Measurements from ENCODE around the gene ADM5.

Gene ADM5

DNA sequence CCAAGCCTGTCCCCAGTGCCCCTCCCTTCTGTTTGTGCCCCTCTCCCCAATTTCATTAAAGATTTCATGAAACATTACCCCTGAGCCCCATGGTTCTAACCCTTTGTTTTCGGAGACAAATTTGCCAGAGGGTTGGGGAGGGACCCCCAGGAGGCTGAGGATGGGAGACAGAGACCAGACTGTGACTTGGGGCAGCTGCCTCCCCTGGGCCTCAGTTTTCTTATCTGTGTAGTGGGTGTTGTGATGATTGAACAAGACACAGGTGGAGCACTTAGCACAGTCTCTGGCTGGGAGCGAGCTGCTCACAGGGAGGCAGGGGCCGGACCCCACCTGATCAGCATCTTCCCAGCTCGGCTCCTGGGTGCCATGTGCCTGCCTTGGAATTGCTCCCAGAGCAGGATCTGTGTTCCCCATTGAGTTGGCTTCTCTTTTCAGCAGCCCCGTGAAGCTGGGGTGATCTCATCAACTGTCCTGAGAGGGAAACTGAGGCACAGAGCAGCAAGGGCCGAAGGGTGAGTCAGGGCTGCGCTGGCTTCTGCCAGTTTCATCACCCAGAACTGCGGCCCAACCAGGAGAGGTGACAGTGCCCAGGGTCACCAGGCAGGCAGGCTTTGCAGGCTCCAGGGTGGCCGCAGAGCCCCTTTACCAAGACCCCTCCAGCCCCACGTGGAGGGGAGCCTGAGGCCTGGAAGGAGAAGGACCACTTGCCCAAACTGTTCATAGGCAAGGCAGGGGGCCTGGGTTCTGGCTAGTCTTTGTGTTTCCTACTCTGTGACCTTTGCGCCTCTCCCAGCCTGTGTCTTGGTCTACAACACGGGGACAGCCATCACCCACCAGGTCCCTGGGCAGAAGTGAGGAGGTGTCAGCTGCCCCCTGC is 30.6 kb upstream of the ADM5 start:
- DNase-seq: no peak

DNA sequence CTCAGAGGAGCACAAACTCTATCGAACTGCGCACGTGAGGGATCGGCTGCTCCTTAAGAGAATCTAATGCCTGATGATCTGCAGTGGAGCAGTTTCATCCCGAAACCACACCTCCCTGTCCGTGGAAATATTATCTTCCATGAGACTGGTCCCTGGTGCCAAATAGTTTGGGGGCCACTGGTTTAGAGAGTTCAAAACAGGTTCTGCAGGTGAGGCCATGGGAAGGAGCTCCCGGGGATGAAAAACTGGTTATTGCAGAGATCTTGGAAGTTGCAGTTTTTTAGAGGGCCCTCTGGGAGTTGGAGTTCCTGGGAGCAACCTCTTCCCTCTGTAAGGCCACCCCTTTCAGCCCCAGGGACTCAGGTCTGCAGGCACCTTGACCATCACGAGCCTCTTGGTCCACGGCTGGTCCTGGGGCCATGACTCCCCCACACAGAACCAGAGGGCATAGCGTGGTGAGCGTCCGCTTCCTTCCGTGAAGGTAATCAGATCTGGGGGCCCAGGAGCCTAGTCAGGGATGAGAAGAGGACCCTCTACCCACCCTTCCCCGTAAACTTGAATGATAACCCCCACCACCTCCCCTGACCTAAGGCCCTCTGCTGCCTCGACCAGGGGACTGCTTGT is 28.9 kb upstream of the ADM5 start:
- no peak for DNase-seq

DNA sequence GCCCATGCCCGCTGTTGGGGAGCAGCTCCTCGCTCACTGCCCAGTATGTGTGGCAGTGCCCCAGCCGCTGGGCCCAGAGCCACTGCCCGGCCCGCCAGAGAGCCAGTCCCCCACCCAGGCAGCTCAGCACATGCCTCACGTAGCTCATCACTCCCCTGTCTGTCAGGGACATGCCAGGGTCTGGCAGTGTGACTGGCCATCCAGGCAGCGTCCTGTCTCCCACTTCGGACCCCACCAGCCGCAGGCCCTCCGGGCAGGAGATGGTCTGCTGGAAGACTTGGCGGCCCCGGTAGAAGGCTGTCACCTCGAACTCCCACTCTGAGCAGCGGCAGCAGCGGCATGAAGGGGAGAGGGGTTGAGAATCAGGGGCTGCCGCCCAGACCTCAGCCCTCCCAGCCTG is 27.4 kb upstream of the ADM5 start:
- DNase-seq: no peak

DNA sequence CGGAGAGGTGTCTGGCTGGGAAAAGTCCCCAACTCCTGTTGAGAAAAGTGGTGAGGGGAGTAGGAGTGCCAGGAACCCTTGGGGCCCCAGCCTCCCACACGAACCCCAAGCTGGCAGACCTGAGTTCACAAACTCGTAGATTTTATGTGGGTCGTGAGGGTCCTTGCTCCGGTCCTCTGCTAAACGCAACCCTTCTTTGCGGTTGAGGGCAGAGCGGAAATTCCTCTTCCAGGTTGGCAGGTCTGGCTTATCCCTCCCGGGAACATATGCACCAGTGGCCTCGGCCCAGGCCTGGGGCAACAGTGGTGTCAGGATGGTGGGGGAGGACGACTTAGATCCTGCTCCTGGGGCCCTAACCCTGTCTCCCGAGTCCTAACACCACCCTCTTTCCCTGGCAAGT is 26.2 kb upstream of the ADM5 start:
- no peak for DNase-seq

DNA sequence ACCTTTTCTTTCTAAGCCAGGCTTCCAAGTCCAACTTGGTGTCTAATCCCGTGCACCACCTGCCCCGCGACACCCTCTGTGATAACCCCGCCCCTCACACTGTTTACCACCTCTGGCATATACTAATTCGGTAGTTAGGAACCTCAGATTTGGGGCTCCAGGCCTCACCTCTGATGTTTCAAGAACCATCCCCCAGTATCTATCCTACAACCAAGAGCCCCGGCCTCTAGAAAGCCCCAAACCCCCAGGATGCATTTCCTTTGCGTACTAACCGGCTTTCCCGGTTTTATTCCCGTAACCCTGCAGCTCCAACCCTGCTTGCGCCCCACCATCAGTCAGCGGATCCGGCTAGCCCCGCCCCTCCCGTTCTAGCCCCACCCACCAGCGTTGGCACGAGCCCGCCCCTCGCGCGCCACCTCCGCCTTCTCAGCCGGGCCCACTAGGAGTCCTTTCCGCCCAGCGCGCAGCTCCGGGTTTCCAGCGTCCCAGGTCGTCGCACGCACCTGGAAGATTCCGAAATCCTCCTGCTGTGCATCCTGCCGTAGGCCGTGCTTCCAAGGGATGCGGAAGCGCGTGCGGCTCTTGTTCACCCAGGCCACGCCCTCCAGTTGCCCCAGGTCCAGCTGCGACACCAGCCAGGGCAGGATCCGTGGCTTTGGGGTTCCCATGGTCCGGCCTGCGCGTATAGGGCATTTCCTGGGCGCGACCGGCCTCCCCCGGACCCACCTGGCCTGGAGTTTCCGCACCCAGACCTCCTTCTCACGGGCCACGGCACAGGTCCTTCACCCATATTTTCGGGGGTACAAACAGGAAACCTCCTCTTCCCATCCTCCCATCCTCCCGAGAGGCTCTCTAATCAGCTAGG is 25.0 kb upstream of the ADM5 start:
- DNase-seq: peak; percentile 67

DNA sequence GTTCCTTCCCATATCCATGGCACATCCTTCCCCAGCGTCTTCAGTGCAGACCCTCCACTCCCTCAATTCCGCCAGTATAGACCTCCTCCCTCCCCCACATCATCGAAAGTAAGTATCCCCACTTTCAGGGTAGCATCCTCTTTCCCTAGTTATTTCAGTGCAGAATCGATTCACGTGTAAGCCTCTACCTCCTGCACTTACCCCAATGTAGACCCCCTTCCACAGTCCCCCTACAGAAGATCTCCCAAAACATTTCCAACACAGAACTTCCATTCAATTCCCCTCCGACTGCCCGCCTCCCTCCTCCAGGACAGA is 24.4 kb upstream of the ADM5 start:
- no peak for DNase-seq

DNA sequence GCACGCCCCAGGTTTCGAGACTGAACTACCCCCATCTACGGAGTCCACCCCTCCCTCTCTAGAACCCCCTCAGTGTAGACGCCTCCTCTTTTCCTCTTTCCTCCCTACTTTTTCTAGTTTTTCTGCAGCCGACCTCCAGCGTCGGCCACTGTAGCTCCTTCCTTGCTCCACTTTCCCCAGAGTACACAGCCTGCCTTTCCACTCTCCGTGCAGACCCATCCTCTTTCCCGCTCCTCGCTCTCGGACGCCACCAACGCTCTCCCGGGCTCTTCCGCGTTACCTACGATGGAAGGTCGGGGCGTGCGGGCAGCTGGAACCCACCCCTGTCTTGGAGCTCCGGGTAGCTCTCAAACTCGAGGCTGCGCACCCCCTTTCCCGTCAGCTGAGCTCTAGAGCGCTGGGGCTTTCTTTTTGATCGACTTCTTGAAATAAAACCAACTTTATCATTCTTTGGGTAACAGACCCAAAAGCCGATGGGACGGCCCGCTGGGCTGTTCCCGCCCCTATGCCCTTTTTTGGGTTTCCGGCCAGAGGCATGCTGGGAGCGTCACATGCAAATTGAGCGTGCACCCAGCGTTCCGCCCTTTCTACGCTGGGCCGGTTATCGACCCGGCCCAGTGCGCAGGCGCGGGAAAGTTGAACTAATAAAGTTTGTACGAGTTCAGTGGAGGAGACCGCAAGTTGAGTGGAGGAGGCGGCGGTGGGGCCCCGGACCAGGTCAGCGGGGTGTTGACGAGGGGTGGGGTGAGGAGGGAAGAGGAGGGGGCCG is 23.9 kb upstream of the ADM5 start, which contains the start of the genes BCL2L12 and IRF3:
Gene BCL2L12 (plus strand): TSS at position 583 of the 769 bp plus-strand sequence. CDS start 760 bp downstream, outside the sequence.
Gene IRF3 (minus strand): TSS at position 507 of the 769 bp plus-strand sequence. CDS start 1,019 bp downstream, outside the sequence.
- DNase-seq: peak; percentile 96

DNA sequence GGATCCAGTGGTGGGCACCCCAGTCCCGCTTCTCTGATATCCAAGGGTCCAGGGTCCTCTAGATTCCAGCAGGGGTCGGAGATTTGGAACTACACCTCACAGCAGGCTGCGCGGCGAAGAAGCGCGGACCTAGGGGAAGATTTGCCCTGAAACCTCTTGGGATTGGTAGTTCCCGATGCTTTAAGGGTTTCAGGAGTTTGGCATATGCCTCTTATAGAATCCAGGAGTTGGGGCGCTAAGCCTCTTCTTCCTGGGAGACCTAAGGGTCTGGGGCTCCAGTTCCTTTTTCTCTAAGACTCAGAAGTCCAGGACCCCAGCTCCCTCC is 23.3 kb upstream of the ADM5 start:
- no peak for DNase-seq

DNA sequence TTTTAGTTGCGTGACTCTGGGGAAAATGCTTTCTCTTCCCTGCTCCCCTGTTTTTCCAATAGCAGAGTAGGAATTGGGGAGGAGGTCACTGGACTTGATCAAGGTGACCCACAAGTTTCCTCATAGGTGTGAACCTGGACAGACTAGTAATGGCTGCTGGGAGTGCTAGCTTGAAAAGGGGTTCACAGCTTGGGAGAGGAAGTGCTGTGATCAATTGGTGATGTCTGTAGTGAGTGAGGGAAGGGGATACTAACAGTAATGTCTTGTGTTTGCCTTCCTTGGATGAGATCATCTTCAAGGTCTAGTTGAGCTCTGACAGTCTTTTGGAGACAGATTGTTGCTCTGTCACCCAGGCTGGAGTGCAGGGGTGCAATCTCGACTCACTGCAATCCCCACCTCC is 21.9 kb upstream of the ADM5 start:
- no peak for DNase-seq

DNA sequence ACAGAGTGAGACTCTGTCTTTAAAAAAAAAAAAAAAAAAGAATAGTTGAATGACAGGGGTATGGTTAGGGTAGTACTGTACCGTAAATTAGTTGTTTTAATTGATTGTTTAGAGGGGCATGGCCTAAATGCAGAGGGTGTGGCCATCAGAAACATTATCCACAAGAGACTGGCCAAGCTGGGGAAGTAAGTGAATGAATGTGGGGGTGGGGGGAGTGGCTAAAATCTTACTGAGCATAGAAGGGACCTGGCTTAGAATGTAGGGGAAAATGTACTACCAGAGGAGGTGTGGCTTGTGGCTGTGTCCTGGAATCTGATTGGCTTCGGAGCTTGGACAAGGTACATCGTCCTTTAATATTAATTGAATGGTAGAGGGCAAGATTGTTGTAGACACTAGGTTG is 19.9 kb upstream of the ADM5 start:
- no peak for DNase-seq

DNA sequence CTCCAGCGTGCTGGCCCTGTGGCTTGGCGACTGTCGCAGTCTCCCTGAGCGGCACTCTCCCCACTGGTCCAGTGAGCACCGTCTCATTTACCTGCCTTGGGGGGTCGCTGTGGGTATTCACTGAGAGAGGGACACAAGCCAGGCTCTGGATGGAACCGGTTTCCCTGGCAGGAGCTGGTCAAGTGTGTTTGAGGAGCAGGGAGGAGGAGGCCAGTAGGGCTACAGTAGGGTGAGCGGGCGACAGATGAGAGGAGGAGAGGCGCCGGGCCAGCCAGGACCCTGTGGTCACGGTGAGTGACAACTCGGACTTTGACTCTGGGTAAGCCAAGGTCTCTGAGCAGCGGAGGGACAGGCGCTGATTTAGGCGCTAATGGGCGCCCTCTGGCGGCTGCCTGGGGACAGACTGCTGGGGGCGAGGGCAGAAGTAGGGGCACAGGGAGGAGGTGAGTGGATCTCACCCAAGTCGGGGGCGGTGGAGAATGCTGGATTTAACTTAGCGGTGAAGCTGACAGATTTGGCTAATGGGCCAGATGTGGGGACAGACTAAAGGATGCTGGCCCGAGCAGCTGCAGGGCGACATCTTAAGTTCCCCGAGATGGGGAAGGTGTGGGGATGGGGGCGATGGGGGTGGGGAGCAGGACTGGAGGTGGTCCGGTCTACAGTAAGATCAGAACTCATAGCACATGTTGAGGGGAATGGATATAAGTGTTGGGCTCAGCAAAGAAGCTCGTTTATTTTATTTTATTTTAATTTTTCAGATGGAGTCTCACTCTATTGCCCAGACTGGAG is 17.1 kb upstream of the ADM5 start:
- DNase-seq: peak; percentile 53

DNA sequence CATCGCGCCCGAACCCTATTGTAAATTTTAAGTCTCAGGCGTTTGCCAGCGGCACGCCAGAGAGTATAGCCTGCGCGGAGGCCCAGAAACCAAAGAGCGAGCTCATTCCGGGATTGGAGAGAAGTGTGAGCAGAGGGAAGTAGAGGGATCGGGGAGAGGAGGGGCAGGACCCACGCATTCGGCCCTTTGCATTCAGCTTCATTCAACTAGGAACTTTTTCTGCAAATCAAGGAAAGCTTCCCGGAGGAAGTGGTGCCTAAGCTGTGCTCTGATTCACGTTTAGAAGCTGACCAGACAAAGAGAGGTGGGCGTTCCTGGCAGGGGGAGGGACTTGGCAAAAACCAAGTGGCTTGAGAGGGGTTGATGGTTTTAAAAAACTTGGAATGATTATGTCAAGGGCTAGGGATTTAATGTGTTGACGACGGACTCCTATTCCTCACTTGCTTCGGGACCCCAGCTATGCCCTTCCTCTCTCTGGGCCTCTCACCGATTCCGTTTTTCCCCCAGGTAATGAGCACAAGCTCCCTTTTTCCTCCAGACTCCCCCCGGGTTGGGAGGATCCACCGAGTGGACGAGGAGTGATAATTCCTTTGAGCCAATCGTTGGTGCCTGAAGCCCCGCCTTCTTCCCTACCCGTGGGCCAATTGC is 13.1 kb upstream of the ADM5 start:
- peak; percentile 92 for DNase-seq

DNA sequence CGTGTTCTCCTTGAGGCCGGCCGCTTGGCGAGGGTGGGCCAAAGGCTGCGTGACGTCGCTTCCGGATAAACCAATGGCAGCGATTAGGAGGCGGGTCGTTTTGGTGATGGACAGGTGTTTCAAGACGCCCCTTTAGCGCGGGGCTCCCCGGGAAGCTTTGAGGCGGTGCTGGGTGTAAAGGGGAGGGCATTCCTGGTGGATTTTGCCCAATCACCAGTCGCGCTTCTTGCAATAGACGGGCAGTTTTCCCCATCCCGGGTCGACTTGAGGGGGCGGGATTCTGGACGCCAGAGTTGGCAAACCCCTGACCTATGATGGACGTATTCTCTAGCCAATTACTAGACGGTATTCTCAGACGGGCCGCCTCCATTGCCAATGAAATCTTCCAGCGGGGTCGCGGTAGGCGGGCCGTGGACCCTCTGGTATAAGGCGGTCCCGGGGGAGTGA is 12.6 kb upstream of the ADM5 start:
- peak; percentile 100 for DNase-seq

DNA sequence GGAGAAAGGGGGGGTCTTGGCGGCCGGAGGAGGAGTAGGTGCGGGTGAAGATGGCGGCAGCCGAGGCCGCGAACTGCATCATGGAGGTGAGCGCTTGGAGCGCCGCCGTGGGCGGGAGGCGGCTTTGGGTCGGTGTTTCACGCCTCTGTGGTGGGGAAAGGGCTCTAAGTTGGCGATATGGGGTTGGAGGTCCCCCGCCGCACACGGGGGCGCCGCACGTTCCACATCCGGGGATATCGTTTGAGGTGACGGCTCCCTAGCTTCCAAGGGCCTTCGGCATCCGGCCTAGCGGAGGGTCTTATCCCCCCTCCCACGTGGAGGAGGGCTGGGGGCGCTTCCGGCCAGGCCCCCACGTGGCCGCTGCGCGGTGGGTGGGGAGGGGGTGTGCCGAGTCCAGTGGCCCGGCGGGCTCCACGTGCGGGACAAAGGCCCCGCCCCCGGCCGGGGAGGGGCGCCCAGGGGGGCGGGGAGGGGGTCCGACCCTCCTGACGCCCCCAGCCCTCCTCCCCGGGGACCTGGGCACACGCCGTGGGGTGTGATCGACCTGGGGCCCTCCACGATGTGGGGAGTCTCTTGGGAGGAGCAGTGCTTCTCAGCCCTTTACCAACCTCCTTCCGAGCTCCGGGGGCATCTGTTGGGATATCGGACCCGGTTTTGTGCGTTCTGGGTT is 12.0 kb upstream of the ADM5 start, which contains the start of gene PRMT1:
Gene PRMT1 (plus strand): TSS at position 41 of the 670 bp plus-strand sequence. CDS start 10 bp downstream, at position 51.
- DNase-seq: peak; percentile 41

DNA sequence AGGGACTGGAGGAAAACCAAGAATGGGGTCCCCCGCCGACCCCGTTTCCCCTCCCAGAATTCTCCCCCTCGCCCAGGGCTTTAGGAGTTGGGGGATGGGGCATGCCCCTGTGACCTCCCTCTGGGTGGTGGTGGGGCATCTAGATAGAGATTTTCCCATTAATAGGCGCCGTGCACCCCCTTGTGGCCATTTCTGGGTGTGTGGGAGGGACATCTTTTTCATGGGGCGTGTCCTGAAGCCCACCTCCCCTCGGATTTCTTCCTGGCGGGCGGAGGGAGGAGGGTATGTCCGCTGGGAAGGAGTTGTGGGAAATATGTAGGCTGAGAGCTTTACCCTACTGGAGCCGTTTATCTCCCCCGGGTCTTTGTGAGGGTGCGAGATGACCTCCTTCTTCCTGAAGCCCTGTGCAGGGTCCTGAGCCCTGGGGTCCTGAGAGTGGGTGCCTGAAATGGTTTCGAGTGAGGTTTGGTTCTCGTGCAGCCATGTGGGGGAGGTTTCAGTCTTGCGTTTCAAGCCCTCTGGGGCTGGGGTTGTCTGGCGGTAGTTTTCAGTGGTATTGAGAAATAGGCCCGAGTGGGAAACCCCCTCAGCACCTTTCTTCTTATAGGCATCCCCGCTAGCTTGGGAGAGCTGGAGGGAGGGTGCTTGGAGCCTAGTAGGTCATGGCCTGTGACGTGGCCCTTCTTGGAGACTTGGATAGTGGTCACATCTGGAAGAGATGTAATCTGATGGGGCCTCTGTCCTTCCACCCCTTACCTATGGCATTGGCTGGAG is 11.3 kb upstream of the ADM5 start:
- DNase-seq: peak; percentile 72

DNA sequence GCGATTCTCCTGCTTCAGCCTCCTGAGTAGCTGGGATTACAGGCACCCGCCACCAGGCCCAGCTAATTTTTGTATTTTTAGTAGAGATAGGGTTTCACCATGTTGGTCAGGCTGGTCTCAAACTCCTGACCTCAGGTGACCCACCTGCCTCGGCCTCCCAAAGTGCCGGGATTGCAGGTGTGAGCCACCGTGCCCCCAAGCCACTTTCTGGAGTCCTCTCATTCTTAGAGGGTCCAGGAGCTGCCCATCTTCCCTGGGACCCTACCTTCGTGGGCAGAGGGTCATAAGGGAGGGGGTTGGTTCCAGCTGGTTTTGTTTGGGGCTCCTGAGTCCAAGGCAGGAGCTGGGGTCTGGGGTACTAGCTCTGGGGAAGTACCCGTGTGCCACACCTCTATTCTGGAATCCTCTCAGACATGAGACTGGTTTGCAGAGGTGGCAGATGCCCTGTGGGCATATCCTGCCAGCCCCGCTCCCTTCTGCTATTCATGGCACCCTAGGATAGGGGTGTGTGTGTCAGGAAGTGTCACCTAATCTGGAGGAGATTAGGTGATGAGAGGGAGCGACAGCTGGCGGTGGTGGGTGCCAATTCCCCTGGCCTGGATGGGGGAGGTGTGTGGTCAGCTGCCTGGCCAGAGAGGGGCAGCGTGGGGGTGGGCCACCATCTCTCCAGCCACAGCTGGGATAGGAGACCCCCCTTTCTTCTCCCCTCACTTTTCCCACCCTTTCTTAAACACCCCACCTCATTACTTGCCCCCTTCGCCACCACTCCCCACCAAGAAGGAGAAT is 10.2 kb upstream of the ADM5 start:
- DNase-seq: no peak

DNA sequence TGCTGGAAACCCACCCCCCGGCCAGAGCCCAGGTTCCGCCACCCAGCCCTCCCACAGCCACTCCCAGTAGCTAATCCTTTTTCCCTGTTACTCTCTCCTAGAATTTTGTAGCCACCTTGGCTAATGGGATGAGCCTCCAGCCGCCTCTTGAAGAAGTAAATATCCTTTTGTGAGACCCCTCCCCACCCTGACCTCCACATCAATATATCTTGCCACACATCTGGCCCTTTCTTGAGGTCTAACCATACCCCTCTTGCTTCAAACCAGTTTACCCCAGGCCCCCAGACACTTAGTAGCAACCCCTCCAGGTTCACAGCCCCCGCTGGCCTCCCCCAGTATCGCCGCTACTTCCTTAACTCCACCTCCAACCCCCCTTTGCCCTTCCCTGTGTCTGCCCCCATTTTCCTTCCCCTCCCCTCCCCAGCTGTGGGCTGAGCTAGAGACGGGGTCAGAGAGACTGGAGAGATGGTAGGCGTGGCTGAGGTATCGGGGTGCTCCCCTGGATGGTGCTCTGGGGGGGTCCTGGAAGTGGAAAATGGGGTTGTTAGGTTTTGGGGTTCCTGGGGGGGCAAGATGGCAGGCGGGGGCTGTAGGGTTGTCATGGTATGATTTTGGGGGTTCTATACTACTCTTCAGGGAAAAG is 9.5 kb upstream of the ADM5 start:
- no peak for DNase-seq
